NCI-H2196 (cell line): Measurements from ENCODE around the gene PCDHGB5.
"Not testable (repeated sequence)": the region's sequence is repeated elsewhere in the genome, so short reads cannot be mapped to it uniquely, and the experiment has no call there.

Source experiments
- DNase-seq: peaks from one replicate; lab custom pipeline; 2025; ENCODE audit not compliant: unreplicated experiment; lab: John Stamatoyannopoulos, UW

PCDHGB5 gene

DNA sequence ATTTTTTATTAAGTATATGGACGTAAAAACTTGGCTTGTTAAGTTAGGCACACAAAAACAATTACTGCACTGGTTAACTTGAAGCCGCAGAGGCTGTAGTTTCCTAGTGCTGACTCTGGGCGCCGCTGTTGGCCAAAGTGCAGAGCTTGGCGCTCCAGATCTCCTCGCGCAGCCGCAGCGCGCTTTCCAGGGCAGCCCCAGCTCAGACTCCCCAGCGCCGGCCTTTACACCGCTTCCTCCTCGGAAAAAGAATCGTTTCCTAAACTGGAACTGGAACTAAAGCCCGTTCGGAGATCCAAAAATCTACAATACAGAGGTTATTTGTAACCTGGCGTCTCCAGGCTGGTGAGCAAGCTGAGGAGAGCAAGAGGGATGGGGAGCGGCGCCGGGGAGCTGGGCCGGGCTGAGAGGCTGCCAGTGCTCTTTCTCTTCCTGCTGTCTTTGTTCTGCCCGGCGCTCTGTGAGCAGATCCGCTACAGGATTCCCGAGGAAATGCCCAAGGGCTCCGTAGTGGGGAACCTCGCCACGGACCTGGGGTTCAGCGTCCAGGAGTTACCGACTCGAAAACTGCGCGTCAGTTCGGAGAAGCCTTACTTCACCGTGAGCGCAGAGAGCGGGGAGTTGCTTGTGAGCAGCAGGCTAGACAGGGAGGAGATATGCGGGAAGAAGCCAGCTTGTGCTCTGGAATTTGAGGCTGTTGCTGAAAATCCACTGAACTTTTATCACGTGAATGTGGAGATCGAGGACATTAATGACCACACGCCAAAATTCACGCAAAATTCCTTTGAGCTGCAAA lies at the start of gene PCDHGB5:
TSS of gene PCDHGB5 (plus strand) at position 192 of the 796 bp plus-strand sequence. CDS start at position 373, 181 bp downstream.
- not testable (repeated sequence) for DNase-seq

GRCh38 chr5:141349917-141350619 lies 47.7 kb upstream of the PCDHGB5 start, which contains the start of gene PCDHGB1:
Gene PCDHGB1, plus strand, starts transcription at chr5:141350099. Its CDS starts 162 bp downstream, at chr5:141350261.
- no peak for DNase-seq

DNA sequence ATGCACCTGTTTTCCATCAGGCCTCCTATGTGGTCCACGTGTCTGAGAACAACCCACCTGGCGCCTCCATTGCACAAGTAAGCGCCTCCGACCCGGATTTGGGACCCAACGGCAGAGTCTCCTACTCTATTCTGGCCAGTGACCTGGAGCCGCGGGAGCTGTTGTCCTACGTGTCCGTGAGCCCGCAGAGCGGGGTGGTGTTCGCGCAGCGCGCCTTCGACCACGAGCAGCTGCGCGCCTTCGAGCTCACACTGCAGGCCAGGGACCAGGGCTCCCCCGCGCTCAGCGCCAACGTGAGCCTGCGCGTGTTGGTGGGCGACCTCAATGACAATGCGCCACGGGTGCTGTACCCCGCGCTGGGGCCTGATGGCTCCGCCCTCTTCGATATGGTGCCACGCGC lies 46.2 kb upstream of the PCDHGB5 start:
- DNase-seq: no peak

GRCh38 chr5:141354900-141355469 lies 42.8 kb upstream of the PCDHGB5 start, which contains the start of gene PCDHGA4:
Gene PCDHGA4, plus strand, starts transcription at chr5:141355021. Its CDS starts 87 bp downstream, at chr5:141355108.
- no peak for DNase-seq

- no peak for DNase-seq
Measured at GRCh38 chr5:141355641-141356040, 42.1 kb upstream of the PCDHGB5 start.

DNA sequence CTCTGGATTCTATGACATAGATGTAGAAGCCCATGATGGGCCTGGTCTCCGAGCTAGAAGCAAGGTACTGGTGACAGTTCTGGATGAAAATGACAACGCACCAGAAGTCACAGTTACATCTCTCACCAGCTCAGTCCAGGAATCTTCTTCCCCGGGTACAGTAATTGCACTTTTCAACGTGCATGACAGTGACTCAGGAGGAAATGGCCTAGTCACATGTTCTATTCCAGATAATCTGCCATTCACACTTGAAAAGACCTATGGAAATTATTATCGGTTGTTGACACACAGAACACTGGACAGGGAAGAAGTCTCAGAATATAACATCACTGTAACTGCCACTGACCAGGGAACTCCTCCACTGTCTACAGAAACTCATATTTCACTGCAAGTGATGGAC lies 41.6 kb upstream of the PCDHGB5 start:
- DNase-seq: no peak

DNA sequence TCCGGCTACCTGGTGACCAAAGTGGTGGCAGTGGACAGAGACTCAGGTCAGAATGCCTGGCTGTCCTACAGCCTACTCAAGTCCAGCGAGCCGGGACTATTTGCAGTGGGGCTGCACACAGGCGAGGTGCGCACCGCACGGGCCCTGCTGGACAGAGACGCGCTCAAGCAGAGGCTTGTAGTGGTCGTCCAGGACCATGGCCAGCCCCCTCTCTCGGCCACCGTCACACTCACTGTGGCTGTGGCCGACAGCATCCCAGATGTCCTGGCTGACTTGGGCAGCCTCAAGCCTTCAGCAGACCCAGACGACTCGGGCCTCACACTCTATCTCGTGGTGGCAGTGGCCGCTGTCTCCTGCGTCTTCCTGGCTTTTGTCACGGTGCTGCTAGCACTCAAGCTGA lies 40.8 kb upstream of the PCDHGB5 start:
- no peak for DNase-seq

DNA sequence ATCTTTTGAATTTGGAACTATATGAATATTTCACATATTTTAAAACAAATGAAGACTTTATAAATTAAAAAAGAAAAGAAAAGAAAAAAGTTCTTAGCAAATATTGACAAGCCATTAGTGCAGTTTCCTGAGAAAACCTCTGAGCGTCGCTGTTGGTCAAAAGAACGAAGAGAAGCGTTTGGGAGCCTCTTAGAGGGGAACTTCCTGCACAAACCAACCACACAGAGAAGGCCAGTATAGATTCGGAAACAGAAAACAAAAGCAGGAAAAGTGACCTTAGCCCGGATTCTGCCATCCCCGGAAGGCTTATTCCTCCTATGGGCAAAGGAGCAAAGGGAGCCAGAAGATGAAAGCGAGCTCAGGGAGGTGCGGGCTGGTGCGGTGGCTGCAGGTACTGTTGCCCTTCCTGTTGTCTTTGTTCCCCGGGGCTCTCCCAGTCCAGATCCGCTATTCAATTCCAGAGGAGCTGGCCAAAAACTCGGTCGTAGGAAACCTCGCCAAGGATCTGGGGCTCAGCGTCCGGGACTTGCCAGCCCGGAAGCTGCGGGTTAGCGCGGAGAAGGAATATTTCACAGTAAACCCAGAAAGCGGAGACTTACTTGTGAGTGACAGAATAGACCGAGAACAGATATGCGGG lies 37.8 kb upstream of the PCDHGB5 start, which contains the start of gene PCDHGB2:
TSS of gene PCDHGB2 (plus strand) at position 205 of the 637 bp plus-strand sequence. CDS start at position 347, 142 bp downstream.
- no peak for DNase-seq

DNA sequence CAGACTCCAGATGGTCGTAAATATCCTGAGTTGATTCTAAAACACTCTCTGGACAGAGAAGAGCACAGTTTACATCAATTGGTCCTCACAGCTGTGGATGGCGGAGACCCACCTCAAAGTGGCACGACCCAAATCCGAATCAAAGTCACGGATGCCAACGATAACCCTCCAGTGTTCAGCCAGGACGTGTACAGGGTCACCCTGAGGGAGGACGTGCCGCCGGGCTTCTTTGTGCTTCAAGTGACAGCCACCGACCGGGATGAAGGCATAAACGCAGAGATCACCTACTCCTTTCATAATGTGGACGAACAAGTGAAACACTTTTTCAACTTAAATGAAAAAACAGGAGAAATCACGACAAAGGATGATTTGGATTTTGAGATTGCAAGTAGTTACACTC lies 37.1 kb upstream of the PCDHGB5 start:
- no peak for DNase-seq

DNA sequence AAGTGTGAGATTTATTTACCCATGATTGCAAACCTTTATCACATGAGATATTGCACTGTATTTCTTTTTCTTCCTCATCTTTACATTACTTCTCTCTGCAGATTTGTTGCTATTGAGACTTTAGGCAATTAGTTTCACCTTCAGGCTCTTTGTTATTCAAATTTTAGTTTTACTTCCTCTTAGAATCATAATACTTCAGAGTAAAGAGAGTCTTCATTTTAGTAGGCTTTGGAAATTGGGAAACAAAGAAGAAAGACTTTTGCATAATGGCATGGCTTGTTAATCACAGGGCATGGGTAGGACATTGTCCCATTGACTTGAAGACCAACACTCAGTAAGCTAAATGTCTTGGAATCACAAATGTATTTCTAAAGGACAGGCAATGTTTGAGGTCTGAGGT lies 35.0 kb upstream of the PCDHGB5 start:
- DNase-seq: no peak

DNA sequence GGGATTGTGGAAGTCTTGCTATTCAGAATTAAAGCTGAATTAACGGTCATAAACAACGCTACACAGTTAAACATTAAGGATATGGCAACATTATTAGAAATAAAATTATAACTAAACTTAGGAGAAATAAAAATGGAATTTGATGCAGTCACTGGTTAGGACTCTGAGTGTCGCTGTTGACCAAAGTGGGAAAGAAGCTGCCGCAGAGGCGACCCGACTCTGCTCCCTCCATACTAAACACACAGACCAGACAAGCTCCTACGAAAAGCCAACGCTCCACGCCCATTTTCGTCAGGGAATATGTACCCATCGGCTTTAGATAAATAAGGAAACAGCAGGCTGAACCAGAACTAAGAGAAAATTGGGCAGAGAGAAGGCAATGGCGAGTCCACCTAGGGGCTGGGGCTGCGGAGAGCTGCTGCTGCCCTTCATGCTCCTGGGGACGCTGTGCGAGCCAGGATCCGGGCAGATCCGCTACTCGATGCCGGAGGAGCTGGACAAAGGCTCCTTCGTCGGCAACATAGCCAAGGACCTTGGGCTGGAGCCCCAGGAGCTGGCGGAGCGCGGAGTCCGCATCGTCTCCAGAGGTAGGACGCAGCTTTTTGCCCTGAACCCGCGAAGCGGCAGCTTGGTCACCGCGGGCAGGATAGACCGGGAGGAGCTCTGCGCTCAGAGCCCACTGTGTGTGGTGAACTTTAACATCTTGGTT lies 33.6 kb upstream of the PCDHGB5 start, which contains the start of gene PCDHGA5:
TSS of gene PCDHGA5 (plus strand) at position 211 of the 709 bp plus-strand sequence. CDS start at position 380, 169 bp downstream.
- DNase-seq: no peak

GRCh38 chr5:141366016-141366896 lies 31.5 kb upstream of the PCDHGB5 start:
- DNase-seq: no peak

DNA sequence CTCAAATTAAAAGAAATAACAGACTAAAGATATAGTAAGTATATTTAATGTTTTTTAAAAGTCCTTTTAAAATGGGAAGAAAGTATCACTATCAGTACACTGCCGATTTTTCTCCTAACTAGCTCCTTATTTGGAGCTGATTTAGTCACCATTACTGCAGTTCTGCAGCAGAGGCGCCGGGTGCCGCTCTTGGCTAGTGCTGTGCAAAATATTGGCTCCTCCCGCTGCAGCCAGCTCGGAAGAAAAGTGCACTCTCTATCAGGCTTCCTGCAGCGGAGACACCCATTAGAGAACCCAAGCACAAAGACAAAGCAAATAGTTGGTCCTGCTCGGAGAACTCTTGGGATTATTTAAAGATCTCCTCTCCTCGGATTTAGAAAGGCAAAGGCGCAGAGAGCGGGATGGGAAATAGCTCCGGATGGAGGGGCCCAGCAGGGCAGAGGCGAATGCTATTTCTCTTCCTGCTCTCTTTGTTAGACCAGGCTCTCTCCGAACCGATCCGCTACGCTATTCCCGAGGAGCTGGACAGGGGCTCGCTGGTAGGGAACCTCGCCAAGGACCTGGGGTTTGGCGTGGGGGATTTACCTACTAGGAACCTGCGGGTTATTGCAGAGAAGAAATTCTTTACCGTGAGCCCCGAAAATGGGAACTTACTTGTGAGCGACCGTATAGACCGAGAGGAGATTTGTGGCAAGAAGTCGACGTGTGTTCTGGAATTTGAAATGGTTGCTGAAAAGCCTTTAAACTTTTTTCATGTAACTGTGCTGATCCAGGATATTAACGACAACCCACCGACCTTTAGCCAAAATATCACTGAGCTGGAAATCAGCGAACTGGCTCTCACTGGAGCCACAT lies 27.5 kb upstream of the PCDHGB5 start, which contains the start of gene PCDHGB3:
TSS of gene PCDHGB3 (plus strand) at position 249 of the 855 bp plus-strand sequence. CDS start at position 402, 153 bp downstream.
- DNase-seq: no peak

GRCh38 chr5:141371572-141372475 lies 25.9 kb upstream of the PCDHGB5 start:
- DNase-seq: no peak

DNA sequence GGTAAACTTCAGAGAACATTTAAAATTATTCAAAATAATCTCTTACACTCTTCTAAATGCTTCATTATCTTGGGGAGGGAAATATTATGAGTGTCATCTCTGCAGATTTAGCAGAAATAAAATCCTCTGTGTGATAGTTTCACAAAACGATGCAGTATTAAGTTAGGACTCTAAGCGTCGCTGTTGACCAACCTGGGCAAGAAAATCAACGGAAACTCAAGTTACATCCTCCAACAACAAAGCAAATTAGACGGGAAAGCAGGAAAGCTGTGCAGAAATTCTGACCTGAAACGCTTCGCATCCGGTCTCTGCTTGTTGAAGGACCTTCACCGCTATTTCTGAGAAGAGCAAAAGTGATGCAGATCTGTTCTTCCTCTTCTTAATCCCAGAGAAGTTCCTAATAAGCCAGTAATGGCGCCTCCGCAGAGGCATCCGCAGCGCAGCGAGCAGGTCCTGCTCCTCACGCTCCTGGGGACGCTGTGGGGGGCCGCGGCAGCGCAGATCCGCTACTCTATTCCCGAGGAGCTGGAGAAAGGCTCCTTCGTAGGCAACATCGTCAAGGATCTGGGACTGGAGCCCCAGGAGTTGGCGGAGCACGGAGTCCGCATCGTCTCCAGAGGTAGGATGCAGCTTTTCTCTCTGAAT lies 24.0 kb upstream of the PCDHGB5 start, which contains the start of gene PCDHGA6:
TSS of gene PCDHGA6 (plus strand) at position 219 of the 645 bp plus-strand sequence. CDS start at position 412, 193 bp downstream.
- DNase-seq: no peak

GRCh38 chr5:141374627-141375026 lies 23.1 kb upstream of the PCDHGB5 start:
- DNase-seq: no peak
